T-cell (primary cell): Measurements from ENCODE around the gene MALAT1. TPM values are rescaled to one million over a fixed set of nuclear protein-coding genes. Genes with fewer than 3 reads are reported as not detected.

Experiments
- ATAC-seq, 4 experiments: fragments of 200-7000 bp in 3 of 4; fragments of 150-1000 bp in 1 of 4; cut with Tn5 transposase; replicated peaks in 1 of 4; 1 replicate in 3 of 4; 2 replicates in 1 of 4; pipeline ENCODE4 v1.10.0; 2021; ENCODE audit warnings: moderate library complexity in 3 of 4, mild to moderate bottlenecking in 2 of 4, moderate number of reproducible peaks in 1 of 4
- CTCF ChIA-PET, 2 donors: fragments of 300-600 bp; sonication (Branson Sonifier 250); formaldehyde crosslinking; loops; one replicate each; lab custom pipeline; 2022; ENCODE audit warnings: antibody characterized with exemption in 2 of 2; lab: Charles Lee
- POLR2A ChIA-PET, 2 donors: fragments of 300-600 bp; sonication (Branson Sonifier 250); formaldehyde crosslinking; loops; one replicate each; lab custom pipeline; 2022; ENCODE audit warnings: antibody characterized with exemption in 2 of 2; lab: Charles Lee
- DNase-seq, 35 experiments: peaks; one replicate each; pipeline versions ENCODE4 v3.0.0 to v3.0.0-alpha.2; 2013 to 2023
- H3K27ac ChIP-seq: one replicate; pipeline ENCODE4 v1.5.1; 2013; ENCODE audit warnings: low read length
- H3K27me3 ChIP-seq, 2 experiments: replicated peaks in 1 of 2; 1 replicate in 1 of 2; 2 replicates in 1 of 2; pipeline versions ENCODE4 v1.6.1 to v1.7.0; 2013; ENCODE audit warnings: low read length in 1 of 2, mixed read lengths in 1 of 2; ENCODE audit not compliant: control insufficient read depth in 2 of 2, insufficient read depth in 2 of 2; ENCODE audit errors: extremely low read depth in 1 of 2
- H3K36me3 ChIP-seq, 2 donors: 1 replicate in 1 of 2; 2 replicates in 1 of 2; pipeline versions ENCODE4 v1.6.1 to v1.7.0; 2013; ENCODE audit warnings: low read length in 1 of 2; ENCODE audit not compliant: control insufficient read depth in 2 of 2, insufficient read depth in 1 of 2; ENCODE audit errors: extremely low read depth in 1 of 2
- H3K4me1 ChIP-seq, 2 experiments: 1 replicate in 1 of 2; 2 replicates in 1 of 2; pipeline versions ENCODE4 v1.6.1 to v1.7.0; 2013; ENCODE audit warnings: low read length in 2 of 2, mixed read lengths in 1 of 2; ENCODE audit not compliant: insufficient read depth in 2 of 2, control insufficient read depth in 1 of 2; ENCODE audit errors: extremely low read depth in 1 of 2
- H3K4me3 ChIP-seq, 2 donors: 1 replicate in 1 of 2; 2 replicates in 1 of 2; pipeline versions ENCODE4 v1.5.1 to v1.7.0; 2013; ENCODE audit warnings: mild to moderate bottlenecking in 2 of 2, low read length in 1 of 2, moderate library complexity in 1 of 2; ENCODE audit not compliant: control insufficient read depth in 1 of 2; ENCODE audit errors: extremely low read depth in 1 of 2
- H3K9me3 ChIP-seq: 2 replicates; pipeline ENCODE4 v1.7.0; 2013
- H3K27ac Mint-ChIP-seq, 2 donors: one replicate each; pipeline ENCODE4 v1.8.0; 2020 to 2021; ENCODE audit warnings: mild to moderate bottlenecking in 2 of 2, mixed read lengths in 2 of 2
- H3K27me3 Mint-ChIP-seq, 2 donors: one replicate each; pipeline ENCODE4 v1.8.0; 2021 to 2022; ENCODE audit warnings: mixed read lengths in 2 of 2
- H3K36me3 Mint-ChIP-seq: one replicate; pipeline ENCODE4 v1.8.0; 2021; ENCODE audit warnings: mixed read lengths
- H3K4me1 Mint-ChIP-seq, 3 donors: one replicate each; pipeline ENCODE4 v1.8.0; 2020 to 2022; ENCODE audit warnings: mixed read lengths in 3 of 3, mild to moderate bottlenecking in 1 of 3
- H3K4me3 Mint-ChIP-seq, 3 donors: one replicate each; pipeline ENCODE4 v1.8.0; 2020 to 2022; ENCODE audit warnings: mild to moderate bottlenecking in 3 of 3, mixed read lengths in 3 of 3, moderate library complexity in 3 of 3
- H3K9me3 Mint-ChIP-seq, 3 donors: one replicate each; pipeline ENCODE4 v1.8.0; 2020 to 2022; ENCODE audit warnings: mixed read lengths in 3 of 3
- WGBS: methylation state at CpG from one replicate; pipeline ENCODE4 v1.1.5; 2013; ENCODE audit warnings: missing lambda C conversion rate; ENCODE audit not compliant: insufficient coverage; 5-methylcytosine and 5-hydroxymethylcytosine counted together
- total RNA-seq, 35 experiments: library from RNA in 6 of 35; stranded (reverse) in 6 of 35; fragments of 120-200 nt in 1 of 35; gene quantifications; one replicate each; pipeline versions ENCODE4 v1.2.1 to v1.2.4 and lab custom pipeline; 2013 to 2026

Gene MALAT1
- total RNA-seq, 5 donors from 2014 or later (not counting 1 experiment from before 2014, with no cell fraction given), result 21,382 to 33,585 (median 22,045) TPM

GRCh38 chr11:65539744-65540289 is 41.0 kb downstream of the MALAT1 start:
- POLR2A ChIA-PET, result no interaction called here
- peaks cover 8% of the 10 kb centered on the region for H3K36me3 Mint-ChIP-seq
- H3K27me3 Mint-ChIP-seq, result no peaks in the 10 kb centered on the region
- CTCF ChIA-PET, result interaction anchor here (0.7 to 2.4 kb wide), 11 partner anchors 12 to 124 kb away, joined by 3 to 17 read pairs (median 4); partner anchors contain the start of genes SCYL1 (in 1 of the 2) and ZNRD2 (in 1 of the 2)
- H3K4me3 Mint-ChIP-seq, result peak overlapping the region; percentile 73 to 86 (median 80)
- Histone ChIP-seq H3K27me3 (no peaks in the 10 kb centered on the region), H3K36me3 (peaks cover 19 to 32% of the 10 kb centered on the region in 2 donors), H3K4me1 (peaks cover 8 to 21% of the 10 kb centered on the region in 2 experiments), H3K9me3 (no peaks in the 10 kb centered on the region), H3K4me3 (peak overlapping the region; percentile 38 to 67), H3K27ac (no peak overlapping the region)
- ATAC-seq (peak; percentile 74 to 76 (median 76)), DNase-seq (peak in 5 of 35 experiments; percentile 28 to 49 (median 44))
- WGBS, result 28% methylated on average over 57 of the region's 60 CpGs
- H3K27ac Mint-ChIP-seq, result peak overlapping the region; percentile 87 to 88
- peaks cover 13 to 25% (median 23%) of the 10 kb centered on the region in 3 donors for H3K4me1 Mint-ChIP-seq
- H3K9me3 Mint-ChIP-seq, result no peaks in the 10 kb centered on the region

DNA sequence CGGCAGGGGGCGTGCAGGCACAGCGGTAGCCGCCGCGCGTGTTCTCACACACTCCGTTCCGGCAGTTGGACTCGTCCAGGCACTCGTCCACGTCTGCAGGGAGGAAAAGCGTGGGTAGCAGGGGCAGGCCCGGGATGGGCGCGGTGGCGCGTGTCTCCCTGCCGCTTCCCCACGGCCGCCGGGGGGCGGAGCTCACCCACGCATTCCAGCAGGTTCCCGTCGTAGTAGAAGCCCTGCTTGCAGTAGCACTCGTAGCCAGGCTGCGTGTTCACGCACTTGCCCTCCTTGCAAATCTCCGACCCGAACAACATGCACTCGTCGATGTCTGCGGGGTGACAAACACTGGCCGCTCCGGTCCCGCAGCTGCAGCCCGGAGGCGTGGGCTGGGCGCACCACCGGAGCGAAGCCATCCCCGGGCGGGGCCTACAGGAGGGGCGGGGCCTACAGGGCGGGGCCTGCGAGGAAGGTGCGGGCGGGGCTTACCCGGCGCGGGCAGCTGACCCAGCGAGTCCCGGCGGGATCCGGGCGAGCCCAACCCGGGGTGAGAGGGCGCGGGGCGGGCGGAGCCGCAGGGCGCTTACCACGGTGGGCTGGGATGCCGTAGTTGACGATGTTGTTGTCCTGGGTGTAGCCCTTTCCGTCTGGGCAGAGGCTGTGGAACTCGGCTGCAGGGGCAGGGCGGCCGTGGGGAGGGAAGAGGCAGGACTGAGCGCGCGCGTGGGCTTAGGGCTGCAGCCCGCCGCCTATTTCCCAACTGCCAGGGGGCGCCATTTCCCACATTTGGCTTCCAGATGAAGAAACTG is 41.6 kb downstream of the MALAT1 start:
- H3K4me3 Mint-ChIP-seq, result peak overlapping the region; percentile 73 to 86 (median 80)
- H3K4me3 ChIP-seq, result peak overlapping the region; percentile 67 to 74
- peak; percentile 83 to 89 (median 85) for ATAC-seq

GRCh38 chr11:65541093-65541982 is 42.5 kb downstream of the MALAT1 start:
- 47% methylated on average over 16 of the region's 18 CpGs for WGBS
- POLR2A ChIA-PET, result interaction anchor here in 1 of 2 donors (0.6 kb wide), 1 partner anchor 24 kb away, joined by 4 read pairs; no protein-coding TSS in a partner anchor
- Mint-ChIP-seq H3K4me1 (peaks cover 22 to 38% (median 36%) of the 10 kb centered on the region in 3 donors), H3K4me3 (peak overlapping the region; percentile 73 to 86 (median 80)), H3K9me3 (no peaks in the 10 kb centered on the region), H3K36me3 (peaks cover 7% of the 10 kb centered on the region), H3K27me3 (no peaks in the 10 kb centered on the region), H3K27ac (peak overlapping the region; percentile 70 to 79)
- Histone ChIP-seq H3K4me3 (peak overlapping the region; percentile 44 to 67), H3K27me3 (no peaks in the 10 kb centered on the region), H3K4me1 (peaks cover 8 to 31% of the 10 kb centered on the region in 2 experiments), H3K36me3 (peaks cover 8 to 20% of the 10 kb centered on the region in 2 donors), H3K9me3 (no peaks in the 10 kb centered on the region), H3K27ac (peak overlapping the region; percentile 54)
- DNase-seq (no peak), ATAC-seq (no peak)
- CTCF ChIA-PET, result interaction anchor here (0.6 to 2.4 kb wide), 14 partner anchors 12 to 74 kb away, joined by 3 to 17 read pairs (median 5); partner anchors contain the start of genes EHBP1L1 (in 1 of the 2), PCNX3 (in 1 of the 2) and ZNRD2 (in 1 of the 2)

More for the DNA sequence above, 41.6 kb downstream of the MALAT1 start:
- Histone ChIP-seq H3K9me3 (no peaks in the 10 kb centered on the region), H3K4me1 (peaks cover 8 to 23% of the 10 kb centered on the region in 2 experiments), H3K27me3 (no peaks in the 10 kb centered on the region), H3K36me3 (peaks cover 13 to 28% of the 10 kb centered on the region in 2 donors), H3K27ac (peak overlapping the region; percentile 54)
- POLR2A ChIA-PET, result interaction anchor here in 1 of 2 donors (0.6 kb wide), 1 partner anchor 23 kb away, joined by 4 read pairs; no protein-coding TSS in a partner anchor
- DNase-seq, result peak; percentile 61 to 92 (median 82)
- WGBS, result under 1% methylated on average over 78 of the region's 78 CpGs
- Mint-ChIP-seq H3K4me1 (peaks cover 15 to 31% (median 28%) of the 10 kb centered on the region in 3 donors), H3K9me3 (no peaks in the 10 kb centered on the region), H3K36me3 (peaks cover 8% of the 10 kb centered on the region), H3K27ac (peak overlapping the region; percentile 87 to 88), H3K27me3 (no peaks in the 10 kb centered on the region)
- CTCF ChIA-PET, result interaction anchor here (0.7 to 2.4 kb wide), 14 partner anchors 12 to 125 kb away, joined by 3 to 17 read pairs (median 4); partner anchors contain the start of genes EHBP1L1 (in 1 of the 2), PCNX3 (in 1 of the 2), SCYL1 (in 1 of the 2) and ZNRD2 (in 1 of the 2)

DNA sequence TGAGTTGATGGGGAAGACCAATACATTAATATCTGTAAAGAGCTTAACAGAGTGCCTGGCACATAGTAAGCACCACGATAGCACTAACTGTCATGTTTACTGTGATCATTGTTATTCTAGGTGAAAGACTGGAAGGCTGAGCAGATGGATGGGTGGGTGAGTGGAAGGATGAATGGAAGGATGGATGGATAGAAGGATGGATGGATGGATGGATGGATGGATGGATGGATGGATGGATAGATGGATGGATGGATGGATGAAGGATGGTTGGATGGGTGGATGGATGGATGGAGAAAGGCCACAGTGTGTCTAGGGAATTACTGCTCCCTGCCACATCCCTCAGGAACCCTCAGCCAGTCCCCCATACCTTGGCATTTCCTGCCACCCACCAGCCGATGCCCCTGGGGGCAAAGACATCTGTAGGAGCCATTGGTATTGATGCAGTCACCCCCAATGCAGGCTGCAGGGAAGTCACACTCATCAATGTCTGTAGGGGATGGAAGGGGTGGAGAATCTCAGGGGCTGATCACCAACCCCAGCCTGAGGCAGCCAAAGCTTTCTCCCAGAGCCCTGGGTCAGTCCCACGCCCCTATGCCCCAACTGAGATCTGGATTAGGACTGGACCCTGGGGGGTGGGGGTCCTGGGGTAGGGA is 44.0 kb downstream of the MALAT1 start:
- H3K27me3 Mint-ChIP-seq, result no peaks in the 10 kb centered on the region

GRCh38 chr11:65545853-65546216 is 47.0 kb downstream of the MALAT1 start:
- Mint-ChIP-seq H3K4me3 (peak overlapping the region; percentile 57 to 79 (median 78)), H3K9me3 (no peaks in the 10 kb centered on the region), H3K27ac (peak overlapping the region; percentile 93 to 95), H3K36me3 (peaks cover 10% of the 10 kb centered on the region), H3K4me1 (peaks cover 47 to 66% (median 58%) of the 10 kb centered on the region in 3 donors), H3K27me3 (no peaks in the 10 kb centered on the region)
- no peak for ATAC-seq
- ChIA-PET POLR2A (no interaction called here), CTCF (interaction anchor here (0.5 to 0.8 kb wide), 3 partner anchors 18 to 805 kb away, joined by 3 to 6 read pairs (median 3); no protein-coding TSS in a partner anchor)
- Histone ChIP-seq H3K36me3 (peaks cover 0 to 11% of the 10 kb centered on the region in 2 donors), H3K4me3 (no peak overlapping the region), H3K27ac (peak overlapping the region; percentile 76), H3K27me3 (no peaks in the 10 kb centered on the region), H3K9me3 (no peaks in the 10 kb centered on the region), H3K4me1 (peaks cover 16 to 51% of the 10 kb centered on the region in 2 experiments)
- no CpG with 5 or more reads among the region's 4 CpGs for WGBS
- DNase-seq, result no peak

More for the DNA sequence above, 44.0 kb downstream of the MALAT1 start:
- Mint-ChIP-seq H3K4me3 (no peak overlapping the region), H3K27ac (peak overlapping the region; percentile 9 to 24), H3K4me1 (peaks cover 32 to 48% (median 43%) of the 10 kb centered on the region in 3 donors), H3K36me3 (peaks cover 3% of the 10 kb centered on the region), H3K9me3 (no peaks in the 10 kb centered on the region)
- Histone ChIP-seq H3K4me1 (peaks cover 10 to 44% of the 10 kb centered on the region in 2 experiments), H3K9me3 (no peaks in the 10 kb centered on the region), H3K27me3 (no peaks in the 10 kb centered on the region), H3K4me3 (no peak overlapping the region), H3K36me3 (peaks cover 5 to 9% of the 10 kb centered on the region in 2 donors), H3K27ac (no peak overlapping the region)
- ChIA-PET CTCF (interaction anchor here in 1 of 2 donors (1.9 kb wide), 1 partner anchor 33 kb away, joined by 5 read pairs; the partner anchor contains the start of gene EHBP1L1), POLR2A (interaction anchor here in 1 of 2 donors (0.6 kb wide), 1 partner anchor 42 kb away, joined by 6 read pairs; no protein-coding TSS in a partner anchor)
- DNase-seq, result no peak
- WGBS, result 100% methylated on average over 1 of the region's 3 CpGs
- no peak for ATAC-seq
